ENCODE results near the gene MAPKBP1. TPM values are rescaled to one million over a fixed set of nuclear protein-coding genes. Genes with fewer than 3 reads are reported as not detected.

MAPKBP1 gene
- polyA plus RNA-seq, 1 donor = 13.1 TPM

- no peak for DNase-seq
Measured at GRCh38 chr15:41873711-41874110, 99.4 kb downstream of the MAPKBP1 start.

GRCh38 chr15:41874736-41875135 lies 100.5 kb downstream of the MAPKBP1 start:
- no peak for DNase-seq

- DNase-seq = no peak
Measured at GRCh38 chr15:41876007-41876406, 101.7 kb downstream of the MAPKBP1 start.

GRCh38 chr15:41876689-41877088 lies 102.4 kb downstream of the MAPKBP1 start:
- DNase-seq = no peak

Other genes starting within 250 kb of the MAPKBP1 start
- gene RPAP1, start 230.2 kb upstream of the MAPKBP1 start, polyA plus RNA-seq (ENCODE audit: insufficient read length) = 23.8 TPM
- gene TYRO3, start 215.3 kb upstream of the MAPKBP1 start, polyA plus RNA-seq (ENCODE audit: insufficient read length) = 18.5 TPM
- 22.0 TPM for gene MGA, start 114.1 kb upstream of the MAPKBP1 start, polyA plus RNA-seq (ENCODE audit: insufficient read length)
- gene JMJD7, start 53.6 kb downstream of the MAPKBP1 start, polyA plus RNA-seq (ENCODE audit: insufficient read length) = 10.9 TPM
- 7.0 TPM for gene PLA2G4B, start 64.4 kb downstream of the MAPKBP1 start, polyA plus RNA-seq (ENCODE audit: insufficient read length)
- gene SPTBN5, start 119.6 kb downstream of the MAPKBP1 start, polyA plus RNA-seq (ENCODE audit: insufficient read length) = 5.2 TPM
- gene EHD4, start 198.1 kb downstream of the MAPKBP1 start, polyA plus RNA-seq (ENCODE audit: insufficient read length) = 43.0 TPM
- gene PLA2G4E, start 246.6 kb downstream of the MAPKBP1 start, polyA plus RNA-seq (ENCODE audit: insufficient read length) = 1.8 TPM

All from hindlimb muscle (tissue), 1 donor.